KG1 (cell line): ENCODE measurements around the gene MRPL58.
"Not testable (repeated sequence)": the region's sequence is repeated elsewhere in the genome, so short reads cannot be mapped to it uniquely, and the experiment has no call there.

Experiments
- DNase-seq: peaks from one replicate; lab custom pipeline; 2025; lab: John Stamatoyannopoulos, UW

Gene MRPL58

GRCh38 chr17:75013092-75013559 lies 656 bp downstream of the MRPL58 start:
- DNase-seq: peak; percentile 56

- DNase-seq: no peak
Measured at GRCh38 chr17:75019146-75019545, 6.7 kb downstream of the MRPL58 start.

GRCh38 chr17:75019710-75020109 lies 7.2 kb downstream of the MRPL58 start:
- DNase-seq: no peak

GRCh38 chr17:75020331-75021110 lies 8.1 kb downstream of the MRPL58 start:
- DNase-seq: no peak

- peak; percentile 81 for DNase-seq
Measured at GRCh38 chr17:75024686-75025397, 12.4 kb downstream of the MRPL58 start.

GRCh38 chr17:75025398-75025734 lies 12.9 kb downstream of the MRPL58 start:
- DNase-seq: peak; percentile 81

- not testable (repeated sequence) for DNase-seq
Measured at GRCh38 chr17:75026650-75027049, 14.2 kb downstream of the MRPL58 start.

GRCh38 chr17:75030161-75030560 lies 17.7 kb downstream of the MRPL58 start:
- no peak for DNase-seq

- DNase-seq: no peak
Measured at GRCh38 chr17:75031972-75032719, 19.7 kb downstream of the MRPL58 start.

- DNase-seq: no peak
Measured at GRCh38 chr17:75032720-75033280, 20.3 kb downstream of the MRPL58 start.

- DNase-seq: peak; percentile 96
Measured at GRCh38 chr17:75033346-75034235, 21.1 kb downstream of the MRPL58 start.

GRCh38 chr17:75034236-75034908 lies 21.9 kb downstream of the MRPL58 start:
- DNase-seq: peak; percentile 97

- DNase-seq: no peak
Measured at GRCh38 chr17:75036643-75037268, 24.3 kb downstream of the MRPL58 start.

- no peak for DNase-seq
Measured at GRCh38 chr17:75039238-75039637, 26.8 kb downstream of the MRPL58 start.

GRCh38 chr17:75041656-75042280 lies 29.3 kb downstream of the MRPL58 start:
- no peak for DNase-seq

- not testable (repeated sequence) for DNase-seq
Measured at GRCh38 chr17:75043789-75044188, 31.3 kb downstream of the MRPL58 start.

- DNase-seq: no peak
Measured at GRCh38 chr17:75044716-75045115, 32.2 kb downstream of the MRPL58 start.

GRCh38 chr17:75045946-75046406 lies 33.5 kb downstream of the MRPL58 start:
- not testable (repeated sequence) for DNase-seq
